NCI-H1417 treated with DMSO at 0.1 percent for 48 hours (cell line): ENCODE measurements around the gene KRTDAP.

Experiments used
- DNase-seq: peaks from one replicate; lab custom pipeline; 2025; lab: John Stamatoyannopoulos, UW

Gene KRTDAP

DNA sequence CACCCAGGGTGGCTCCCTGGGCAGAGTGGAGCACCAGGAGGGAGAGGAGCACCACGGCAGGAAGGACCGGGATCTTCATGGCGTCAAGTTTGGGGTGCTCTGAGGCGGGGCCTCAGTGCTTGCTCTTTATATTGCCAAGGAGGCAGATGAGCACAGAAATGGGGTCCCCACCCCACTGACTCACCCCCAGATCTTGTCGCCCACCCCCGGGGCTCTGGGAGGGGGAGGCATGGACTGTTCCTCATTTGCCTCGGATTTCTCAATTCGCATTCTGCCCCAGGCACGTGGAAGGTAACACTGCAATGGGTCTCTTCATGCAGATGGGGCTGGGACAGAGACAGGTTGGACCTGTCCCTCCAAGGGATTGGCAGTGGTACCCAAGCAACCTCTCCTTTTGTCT lies at the start of gene KRTDAP:
KRTDAP (minus strand) TSS at position 101 of the 400 bp plus-strand sequence; CDS start at position 79, 22 bp downstream.
- DNase-seq, result no peak

DNA sequence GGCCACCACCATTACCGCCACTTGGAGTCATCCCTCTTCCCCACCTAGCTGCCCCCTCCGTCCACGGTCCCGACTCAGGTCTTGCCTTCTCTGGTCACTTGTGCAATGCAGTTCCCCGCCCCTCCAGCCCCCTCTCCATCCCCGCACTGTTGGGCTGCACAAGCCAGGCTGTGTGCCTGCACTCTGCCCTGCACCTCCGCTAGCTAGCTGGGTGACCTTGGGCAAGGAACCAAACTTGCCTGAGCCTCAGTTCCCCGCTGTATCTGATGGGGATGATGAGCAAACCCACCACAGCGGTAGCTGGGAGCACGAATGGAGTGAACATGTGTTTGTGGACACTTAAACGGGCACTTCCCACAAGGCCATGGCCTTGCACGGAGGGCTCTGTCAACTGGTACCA lies 49.6 kb upstream of the KRTDAP start:
- no peak for DNase-seq

DNA sequence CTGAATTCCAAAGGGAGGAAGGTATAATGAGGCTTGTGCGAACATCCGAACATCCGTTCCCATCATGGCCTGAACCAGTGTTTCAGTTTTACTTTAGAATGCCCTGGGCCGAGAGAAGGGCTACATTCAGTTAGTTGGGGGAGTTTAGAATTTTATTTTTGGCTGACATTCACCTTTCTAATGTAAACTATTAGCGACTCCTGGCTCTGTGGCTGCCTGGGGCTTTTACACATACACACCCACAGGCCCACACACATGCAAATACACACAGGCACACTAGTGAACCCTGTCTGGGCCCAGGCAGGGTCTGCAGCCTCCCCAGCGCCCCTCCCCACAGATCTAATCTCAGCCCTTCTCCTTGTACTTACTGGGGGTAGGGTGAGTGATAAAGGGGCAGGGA lies 49.0 kb upstream of the KRTDAP start:
- no peak for DNase-seq

DNA sequence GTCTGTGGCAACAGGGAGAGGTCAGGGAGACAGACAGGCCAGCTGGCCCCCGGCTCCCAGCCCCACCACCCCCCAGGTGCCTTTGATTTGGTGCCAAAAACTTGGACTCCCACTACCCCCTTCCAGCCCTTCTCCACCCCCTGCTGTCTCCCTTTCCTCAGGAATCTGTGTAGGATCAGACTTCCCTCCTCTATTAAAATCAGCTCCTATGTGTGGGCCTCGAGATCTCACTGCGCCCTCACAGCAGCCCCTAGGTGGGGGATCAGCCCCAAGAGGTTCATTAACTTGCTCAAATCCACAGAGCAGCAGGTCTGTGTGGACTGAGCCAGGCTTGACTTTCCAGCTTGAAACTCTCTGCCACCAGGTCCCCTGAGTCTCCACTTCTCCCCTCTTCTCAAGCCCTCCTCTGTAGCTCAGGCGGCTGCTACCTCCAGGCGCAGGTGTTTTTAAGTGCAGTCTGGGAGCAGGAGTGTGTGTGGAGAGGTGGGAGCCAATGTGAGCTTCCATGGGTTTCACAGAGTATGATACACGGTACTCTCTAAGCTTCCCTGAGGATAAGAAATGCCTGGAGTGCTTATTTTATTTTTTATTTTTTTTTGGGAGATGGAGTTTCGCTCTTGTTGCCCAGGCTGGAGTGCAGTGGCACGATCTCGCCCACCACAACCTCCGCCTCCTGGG lies 44.7 kb upstream of the KRTDAP start:
- DNase-seq, result no peak

DNA sequence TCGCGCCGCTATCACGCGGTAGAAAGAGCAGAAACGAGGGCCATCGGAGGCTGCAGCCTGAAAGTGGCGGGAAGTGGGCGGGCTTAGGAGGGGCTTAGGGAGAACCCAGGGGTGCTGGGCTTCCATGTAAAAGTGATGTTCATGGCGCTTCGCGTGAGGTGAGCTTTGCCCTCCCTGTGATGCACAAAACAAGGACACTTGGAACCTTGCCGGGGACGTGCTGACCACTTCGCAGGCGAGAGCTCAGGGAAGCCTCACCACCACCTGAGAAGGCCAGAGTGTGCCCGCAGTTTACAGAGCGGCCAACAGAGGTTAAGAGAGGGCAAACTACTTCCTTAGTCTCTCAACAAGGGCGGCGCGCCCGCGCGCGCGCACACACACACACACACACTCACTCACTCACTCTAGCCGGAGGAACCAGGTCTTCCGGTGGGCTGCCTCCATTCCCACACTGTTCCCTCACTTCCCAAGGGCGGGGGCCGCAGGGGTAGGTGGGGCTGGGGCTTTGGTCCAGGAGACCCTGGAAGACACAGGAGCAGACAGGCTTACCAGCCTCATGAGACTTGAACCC lies 43.6 kb upstream of the KRTDAP start:
- no peak for DNase-seq

DNA sequence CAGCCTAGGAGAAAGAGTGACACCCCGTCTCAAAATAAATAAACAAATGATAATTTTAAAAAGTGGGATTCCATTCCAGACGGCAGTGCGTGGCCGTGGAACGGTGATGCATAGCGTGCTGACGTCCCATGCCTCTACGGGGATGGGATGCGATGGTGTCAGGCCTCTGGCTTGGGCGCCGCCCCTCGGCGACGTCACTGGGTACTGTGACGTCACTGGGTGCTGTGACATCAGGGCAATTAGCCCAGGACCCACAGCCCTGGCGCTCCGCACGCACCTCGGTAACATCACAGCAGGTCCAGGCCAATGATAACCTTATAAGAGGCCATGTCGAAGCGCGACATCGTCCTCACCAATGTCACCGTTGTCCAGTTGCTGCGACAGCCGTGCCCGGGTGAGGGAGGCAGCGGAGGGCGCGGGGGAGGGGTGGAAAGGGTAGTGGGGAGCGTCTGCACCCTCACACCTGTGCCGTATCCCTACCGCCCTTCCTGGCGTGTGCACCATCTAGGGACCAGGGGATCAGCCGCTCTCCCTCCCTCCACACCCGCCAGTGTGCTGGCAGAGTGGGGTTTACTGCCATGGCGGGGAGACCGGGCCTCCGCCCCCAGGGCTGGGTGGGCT lies 43.0 kb upstream of the KRTDAP start, which contains the start of gene GAPDHS:
GAPDHS (plus strand) TSS at position 256 of the 621 bp plus-strand sequence; CDS start at position 328, 72 bp downstream.
- no peak for DNase-seq

DNA sequence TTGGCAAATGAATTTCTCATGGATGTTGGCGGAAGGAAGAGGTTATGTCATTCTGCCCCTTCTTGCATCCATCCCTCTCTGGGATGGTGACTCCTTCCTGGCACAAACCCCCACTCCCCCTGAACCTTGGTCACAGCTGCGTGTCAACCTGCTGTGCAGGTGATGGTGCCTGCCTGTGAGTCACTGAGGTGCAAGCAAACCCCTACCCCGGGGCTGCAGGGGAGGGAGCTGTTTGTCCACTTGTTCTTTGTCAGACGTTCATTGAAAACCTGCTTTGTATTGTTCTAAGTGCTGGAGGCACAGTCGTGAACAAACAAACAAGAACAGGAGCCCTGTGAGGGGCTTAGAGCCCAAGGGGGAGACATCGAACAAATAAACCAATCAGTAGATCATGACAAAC lies 41.0 kb upstream of the KRTDAP start:
- no peak for DNase-seq

DNA sequence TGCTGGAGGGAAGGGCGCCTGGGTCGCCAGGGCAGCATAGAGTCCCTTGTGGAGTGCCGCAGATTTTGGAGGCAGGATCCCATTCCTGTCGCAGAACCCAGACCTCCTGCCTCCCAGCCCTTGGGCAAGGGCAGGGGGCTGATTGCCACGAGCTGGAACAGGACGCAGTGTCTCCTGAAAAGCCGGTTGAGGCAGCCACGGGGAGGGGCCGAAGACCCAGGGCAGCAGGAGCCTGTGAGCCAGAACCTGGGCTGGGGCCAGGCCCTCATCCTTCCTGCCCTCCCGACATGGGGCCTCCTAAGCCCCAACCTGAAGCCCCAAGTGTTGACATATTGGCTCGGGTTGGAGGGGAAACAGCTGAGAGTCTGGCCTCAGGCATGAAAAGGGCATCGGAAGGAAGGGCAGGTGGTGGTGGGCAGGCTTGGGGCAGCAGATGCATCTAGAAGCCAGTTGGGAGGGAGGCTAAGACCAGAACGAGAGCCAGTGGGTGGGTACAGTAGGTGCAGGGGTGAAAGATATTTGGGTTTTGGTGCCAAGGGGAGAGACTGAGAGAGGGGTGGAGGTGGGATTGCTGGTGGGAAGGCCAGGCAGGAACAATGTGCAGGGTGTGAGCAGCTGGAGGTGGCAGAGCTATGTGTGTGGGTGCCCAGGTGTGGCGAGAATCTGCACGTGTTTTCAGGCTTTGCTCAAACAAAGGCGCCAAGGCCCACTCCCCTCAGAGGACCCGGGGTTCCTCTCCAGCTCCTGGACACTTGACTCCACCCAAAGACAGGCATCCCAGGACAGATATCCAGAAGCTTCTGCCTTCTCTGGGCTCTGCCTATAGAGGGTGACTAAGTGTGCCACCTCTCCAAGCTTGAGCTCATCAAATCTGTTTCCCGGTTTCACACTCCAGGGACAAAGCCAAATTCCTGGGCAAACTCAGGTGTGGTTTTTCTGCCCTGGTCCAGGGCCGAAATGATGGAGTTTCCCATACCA lies 39.3 kb upstream of the KRTDAP start:
- no peak for DNase-seq

DNA sequence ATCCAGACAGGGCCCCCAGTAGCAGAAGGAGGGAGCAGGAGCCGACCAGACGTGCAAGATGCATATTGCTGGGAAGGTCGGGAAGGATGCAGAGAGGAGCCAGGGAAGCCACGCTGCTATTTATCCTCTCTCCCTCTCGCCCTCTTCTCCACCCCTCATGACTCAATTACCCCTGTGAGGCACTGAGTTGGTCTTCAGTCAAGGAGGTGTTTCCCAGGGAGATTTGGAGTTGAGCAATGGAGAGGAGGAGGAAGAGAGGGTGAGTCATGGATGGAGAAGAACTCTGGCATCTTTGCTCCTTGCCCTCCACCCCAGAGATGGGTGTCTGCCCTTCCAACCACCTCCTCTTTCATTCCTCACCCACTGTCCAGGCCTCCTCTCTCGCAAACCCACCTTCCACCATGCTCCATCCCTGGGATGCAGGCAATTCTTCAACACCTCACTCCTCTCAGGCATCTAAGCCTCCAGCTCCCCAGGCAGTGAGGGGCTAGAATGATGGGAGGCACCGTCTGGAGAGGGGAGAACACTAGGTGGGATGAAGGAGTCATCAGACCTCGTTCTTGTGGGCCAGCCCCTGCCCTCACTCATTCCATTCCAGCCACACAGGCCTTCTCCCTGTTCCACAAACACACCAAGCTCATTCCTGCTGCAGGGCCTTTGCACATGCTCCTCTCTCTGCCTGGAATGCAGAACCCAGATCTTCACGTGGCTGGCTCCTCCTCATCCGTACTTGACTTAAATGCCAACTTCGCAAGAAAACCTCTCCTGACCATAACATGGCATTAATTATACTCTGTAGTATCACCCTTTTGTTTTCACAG lies 38.2 kb upstream of the KRTDAP start, which contains the start of gene SBSN:
SBSN (minus strand) TSS at position 94 of the 821 bp plus-strand sequence; CDS start at position 64, 30 bp downstream.
- DNase-seq, result no peak

- DNase-seq, result no peak
Measured at GRCh38 chr19:35525873-35526272, 35.6 kb upstream of the KRTDAP start.

- no peak for DNase-seq
Measured at GRCh38 chr19:35524181-35524837, 34.0 kb upstream of the KRTDAP start.

DNA sequence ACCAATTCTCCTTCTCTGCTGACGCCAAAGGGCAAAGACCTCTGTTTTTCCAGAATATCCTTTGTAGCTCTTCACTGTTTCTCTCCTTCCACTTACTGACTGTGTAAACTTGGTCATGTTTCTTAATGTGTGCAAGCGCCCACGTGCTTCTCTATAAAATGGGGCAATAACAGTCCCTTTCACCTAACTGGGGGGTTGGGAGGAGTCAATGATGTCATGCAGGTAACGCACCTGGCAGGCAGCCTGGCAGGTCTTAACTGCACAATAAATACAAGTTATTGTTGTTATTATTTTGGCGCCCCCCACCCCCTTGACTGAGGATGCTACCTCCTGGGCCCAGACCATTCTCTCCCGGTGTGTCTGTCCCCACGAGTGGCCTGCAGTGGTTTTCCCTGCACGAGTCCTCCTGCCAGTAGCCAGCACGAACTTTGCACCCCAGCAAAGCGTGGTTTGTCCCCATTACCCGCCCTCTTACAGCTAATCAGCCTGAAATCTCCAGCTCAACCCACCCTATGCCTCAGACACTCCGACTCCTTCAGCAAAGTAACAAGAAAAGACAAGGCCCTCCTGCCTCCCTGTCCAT lies 32.6 kb upstream of the KRTDAP start:
- DNase-seq, result no peak

- DNase-seq, result no peak
Measured at GRCh38 chr19:35521124-35521743, 31.0 kb upstream of the KRTDAP start.

GRCh38 chr19:35519291-35519690 lies 29.0 kb upstream of the KRTDAP start:
- DNase-seq, result no peak

- DNase-seq, result no peak
Measured at GRCh38 chr19:35518313-35518712, 28.0 kb upstream of the KRTDAP start.

DNA sequence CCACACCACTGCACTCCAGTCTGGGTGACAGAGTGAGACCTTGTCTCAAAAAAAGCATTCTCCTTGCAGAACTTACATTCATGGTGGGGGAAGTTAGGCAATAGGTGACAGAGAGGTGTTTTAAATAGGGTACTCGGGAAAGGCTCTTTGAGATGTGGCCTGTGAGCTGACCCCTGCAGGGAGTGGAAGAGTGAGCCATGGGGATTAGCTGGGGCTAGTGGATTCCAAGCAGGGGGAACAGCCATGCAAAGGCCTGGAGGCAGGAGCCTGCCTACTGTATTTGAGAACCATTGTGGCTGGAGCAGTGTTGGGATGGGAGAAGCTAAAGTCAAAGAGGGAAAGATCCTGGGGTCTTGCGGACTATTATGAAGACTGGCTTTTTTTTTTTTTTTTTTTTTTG lies 27.1 kb upstream of the KRTDAP start:
- no peak for DNase-seq

- no peak for DNase-seq
Measured at GRCh38 chr19:35516310-35516709, 26.0 kb upstream of the KRTDAP start.

DNA sequence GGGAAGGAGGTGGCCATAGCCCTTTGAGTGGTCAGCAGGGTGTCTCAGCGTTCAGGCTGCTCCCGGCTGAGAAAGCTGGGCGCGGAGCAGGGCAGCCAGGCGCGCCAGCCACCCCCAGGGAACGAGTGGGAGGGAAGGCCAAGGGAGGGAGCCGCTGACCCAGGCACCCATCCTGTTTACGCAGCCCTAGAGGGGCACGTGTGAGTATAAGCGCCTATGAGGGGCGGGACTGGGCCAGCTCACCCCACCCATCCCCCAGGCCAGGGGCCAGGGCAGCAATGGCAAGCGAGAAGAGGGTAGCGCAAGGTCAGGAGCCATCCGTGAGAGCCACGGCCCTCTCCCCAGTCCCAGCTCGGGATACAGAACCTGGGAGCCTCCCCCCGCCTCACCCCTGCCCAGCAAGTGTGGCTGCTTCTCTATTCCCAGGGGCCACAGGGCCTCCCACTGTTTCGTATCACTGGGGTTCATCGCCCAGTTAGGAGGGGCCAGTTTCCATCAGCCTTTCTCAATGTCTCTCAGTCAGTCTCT lies 24.1 kb upstream of the KRTDAP start:
- DNase-seq, result no peak

GRCh38 chr19:35513628-35514281 lies 23.5 kb upstream of the KRTDAP start, which contains the start of gene DMKN:
Gene DMKN (minus strand): TSS chr19:35513649. CDS start chr19:35513475, 174 bp downstream.
- no peak for DNase-seq
